ENCODE measurements around the gene NOL12. TPM values are rescaled to one million over a fixed set of nuclear protein-coding genes. Genes with fewer than 3 reads are reported as not detected.

Gene NOL12, protein sequence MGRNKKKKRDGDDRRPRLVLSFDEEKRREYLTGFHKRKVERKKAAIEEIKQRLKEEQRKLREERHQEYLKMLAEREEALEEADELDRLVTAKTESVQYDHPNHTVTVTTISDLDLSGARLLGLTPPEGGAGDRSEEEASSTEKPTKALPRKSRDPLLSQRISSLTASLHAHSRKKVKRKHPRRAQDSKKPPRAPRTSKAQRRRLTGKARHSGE
- total RNA-seq: 21.1 and 23.5 TPM in 2 replicates

DNA sequence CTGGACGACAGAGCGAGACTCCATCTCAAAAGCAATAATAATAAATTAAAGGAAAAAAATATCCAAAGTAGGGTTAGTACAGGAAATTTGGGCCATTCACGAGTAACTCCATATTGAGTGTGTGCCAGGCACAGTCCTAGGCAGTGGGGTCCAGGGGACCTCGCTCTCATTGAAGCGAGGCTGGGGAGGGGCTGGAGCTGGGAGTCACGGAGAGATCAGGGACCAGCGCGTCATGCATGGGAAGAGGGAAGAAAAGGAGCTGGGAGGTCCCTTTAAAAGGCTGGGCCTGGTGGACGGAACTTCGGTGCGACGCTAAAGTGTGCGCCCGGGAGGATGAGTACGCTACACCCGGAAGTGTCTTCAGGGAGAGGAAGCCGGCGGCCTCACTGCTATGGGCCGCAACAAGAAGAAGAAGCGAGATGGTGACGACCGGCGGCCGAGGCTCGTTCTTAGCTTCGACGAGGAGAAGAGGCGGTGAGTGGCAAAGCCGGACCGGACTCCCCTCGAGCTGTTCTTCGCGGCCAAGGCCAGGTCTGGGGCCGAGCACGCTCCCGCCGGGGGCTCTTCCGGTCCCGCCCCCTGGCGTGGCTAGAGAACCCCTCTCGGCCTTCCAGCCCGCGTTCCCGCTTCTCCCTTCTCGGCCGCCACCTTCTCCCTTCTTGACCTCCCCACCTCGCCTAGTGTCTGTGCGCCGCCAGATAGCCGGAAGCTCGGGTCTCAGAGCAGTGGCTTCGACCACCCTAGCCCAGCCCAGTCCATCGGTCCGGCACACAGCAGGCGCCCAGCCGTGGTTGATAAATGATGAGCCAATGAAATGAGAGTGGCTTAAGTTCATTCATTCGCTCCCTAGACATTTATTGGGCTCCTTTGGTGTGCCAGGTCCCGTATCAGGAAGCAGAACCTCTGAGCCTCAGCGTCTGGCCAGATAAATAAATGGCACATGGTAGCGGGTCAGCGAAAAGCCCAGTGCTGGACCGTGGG, at the start of gene NOL12:
Gene NOL12 (plus strand): TSS at position 342 of the 981 bp plus-strand sequence. CDS start 50 bp downstream, at position 392.

DNA sequence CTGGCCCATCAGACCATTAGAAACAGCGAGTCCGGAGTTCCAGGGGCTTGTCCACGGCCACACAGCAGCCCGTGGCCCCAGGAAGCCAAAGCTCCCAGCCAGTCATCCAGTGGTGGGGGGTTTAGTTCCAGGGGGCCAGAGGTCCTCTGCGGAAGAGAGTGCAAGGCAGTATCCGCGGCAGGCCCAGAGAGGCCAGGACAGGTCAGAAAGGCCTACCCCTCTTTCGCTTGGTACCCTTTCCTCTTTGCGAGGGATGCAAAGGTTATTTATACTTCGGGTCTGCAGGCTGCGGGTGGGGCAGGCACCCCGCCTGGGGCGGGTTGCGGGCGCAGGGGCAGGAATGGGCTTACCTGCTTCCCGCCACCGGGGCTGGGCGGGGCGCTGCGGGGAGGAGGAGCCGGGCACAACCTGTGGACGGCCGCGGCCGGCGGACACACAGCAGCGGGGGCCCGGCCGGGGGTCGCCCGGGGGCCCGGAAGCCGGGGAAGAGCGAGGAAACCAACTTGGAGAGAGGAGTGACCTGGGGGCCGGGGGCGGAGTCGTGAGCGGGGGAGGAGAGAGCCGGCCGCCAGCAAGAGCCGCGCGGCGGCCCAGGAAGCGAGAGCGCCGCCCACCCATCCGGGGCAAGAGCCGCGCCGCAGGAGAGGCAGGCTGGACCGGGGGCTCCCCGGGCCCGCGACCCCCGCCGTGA, 46.9 kb upstream of the NOL12 start, which contains the start of gene SH3BP1:
Gene SH3BP1 (plus strand): TSS at position 600 of the 691 bp plus-strand sequence. CDS start 119 bp downstream, outside the sequence.

DNA sequence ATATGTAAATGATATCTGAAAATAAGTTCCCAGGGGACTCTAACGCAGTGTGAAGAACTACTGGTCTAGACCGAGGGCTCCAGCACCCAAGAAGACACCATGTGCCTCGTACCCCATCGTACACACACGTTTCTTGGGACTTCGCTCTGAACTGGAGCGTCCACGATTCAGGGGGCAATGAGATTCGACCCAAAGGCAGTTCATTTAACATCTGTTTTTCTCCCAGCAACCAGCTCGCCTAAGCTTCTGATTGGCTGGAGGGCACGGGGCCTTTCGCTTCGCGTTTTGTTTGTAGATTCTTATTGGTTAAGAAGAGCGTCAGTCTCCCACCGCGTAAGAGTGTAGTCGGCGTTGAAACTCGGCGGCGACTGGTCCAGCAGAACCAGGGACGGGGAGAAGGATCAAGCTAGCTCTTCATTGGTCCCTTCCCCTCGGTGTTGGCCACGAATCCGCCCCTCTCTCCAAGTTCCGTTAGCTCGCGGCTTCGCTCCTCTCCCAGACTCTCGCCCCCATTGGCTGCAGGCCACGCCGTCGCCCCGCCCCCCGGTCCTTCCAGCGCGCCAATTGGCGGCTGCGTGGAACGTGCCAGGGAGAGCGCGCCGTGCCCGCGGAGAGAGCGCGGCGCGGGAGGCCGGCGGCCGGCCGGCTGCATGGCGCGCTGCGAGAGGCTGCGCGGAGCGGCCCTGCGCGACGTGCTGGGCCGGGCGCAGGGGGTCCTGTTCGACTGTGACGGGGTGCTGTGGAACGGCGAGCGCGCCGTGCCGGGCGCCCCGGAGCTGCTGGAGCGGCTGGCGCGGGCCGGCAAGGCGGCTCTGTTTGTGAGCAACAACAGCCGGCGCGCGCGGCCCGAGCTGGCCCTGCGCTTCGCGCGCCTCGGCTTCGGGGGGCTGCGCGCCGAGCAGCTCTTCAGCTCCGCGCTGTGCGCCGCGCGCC, 27.7 kb upstream of the NOL12 start, which contains the start of gene PDXP:
Gene PDXP (plus strand): TSS at position 591 of the 933 bp plus-strand sequence. CDS start 60 bp downstream, at position 651.

DNA sequence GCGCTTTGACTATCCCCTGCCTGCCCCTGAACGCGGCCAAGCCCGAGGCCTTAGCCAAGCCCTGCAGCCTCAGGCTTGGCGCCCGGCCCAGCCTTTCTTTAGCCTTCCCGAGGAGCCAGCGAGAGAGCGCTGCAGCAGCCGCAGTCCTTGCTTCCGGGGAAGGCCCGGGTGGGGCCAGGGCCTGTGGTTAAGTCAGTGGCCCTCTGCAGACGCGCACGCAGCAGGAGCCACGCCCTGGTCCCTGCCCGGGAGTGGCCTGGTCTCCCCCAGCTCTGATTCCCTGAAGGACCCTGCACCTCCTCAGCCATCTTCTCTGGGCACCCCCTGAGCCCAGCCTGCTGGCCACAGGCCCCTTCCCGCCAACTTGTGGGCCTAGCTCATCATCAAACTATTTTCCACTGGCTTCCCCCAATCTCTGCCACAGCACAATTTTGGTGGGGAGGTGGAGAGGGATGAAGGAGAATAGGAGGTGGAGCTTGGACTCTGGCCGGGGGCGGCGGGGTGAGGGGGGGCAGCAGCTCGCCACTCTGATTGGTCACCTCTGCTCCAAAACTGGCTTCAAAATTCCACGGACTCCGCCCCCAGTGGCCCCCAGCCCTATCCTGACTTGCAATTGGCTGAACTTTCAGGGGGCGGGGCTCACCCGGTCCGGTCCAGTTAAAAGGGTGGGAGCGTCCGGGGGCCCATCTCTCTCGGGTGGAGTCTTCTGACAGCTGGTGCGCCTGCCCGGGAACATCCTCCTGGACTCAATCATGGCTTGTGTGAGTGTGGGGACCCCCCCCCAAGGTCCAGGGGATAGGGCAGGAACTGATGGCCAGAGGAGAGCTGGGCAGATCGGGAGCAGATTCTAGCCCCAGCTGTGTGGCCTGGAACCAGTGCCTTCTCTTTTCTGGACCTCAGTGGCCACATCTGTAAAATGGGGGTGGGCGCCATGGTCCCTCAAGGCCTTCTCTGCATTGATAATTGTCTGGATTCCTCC, 10.9 kb upstream of the NOL12 start, which contains the start of gene LGALS1:
Gene LGALS1 (plus strand): TSS at position 686 of the 979 bp plus-strand sequence. CDS start 67 bp downstream, at position 753.

DNA sequence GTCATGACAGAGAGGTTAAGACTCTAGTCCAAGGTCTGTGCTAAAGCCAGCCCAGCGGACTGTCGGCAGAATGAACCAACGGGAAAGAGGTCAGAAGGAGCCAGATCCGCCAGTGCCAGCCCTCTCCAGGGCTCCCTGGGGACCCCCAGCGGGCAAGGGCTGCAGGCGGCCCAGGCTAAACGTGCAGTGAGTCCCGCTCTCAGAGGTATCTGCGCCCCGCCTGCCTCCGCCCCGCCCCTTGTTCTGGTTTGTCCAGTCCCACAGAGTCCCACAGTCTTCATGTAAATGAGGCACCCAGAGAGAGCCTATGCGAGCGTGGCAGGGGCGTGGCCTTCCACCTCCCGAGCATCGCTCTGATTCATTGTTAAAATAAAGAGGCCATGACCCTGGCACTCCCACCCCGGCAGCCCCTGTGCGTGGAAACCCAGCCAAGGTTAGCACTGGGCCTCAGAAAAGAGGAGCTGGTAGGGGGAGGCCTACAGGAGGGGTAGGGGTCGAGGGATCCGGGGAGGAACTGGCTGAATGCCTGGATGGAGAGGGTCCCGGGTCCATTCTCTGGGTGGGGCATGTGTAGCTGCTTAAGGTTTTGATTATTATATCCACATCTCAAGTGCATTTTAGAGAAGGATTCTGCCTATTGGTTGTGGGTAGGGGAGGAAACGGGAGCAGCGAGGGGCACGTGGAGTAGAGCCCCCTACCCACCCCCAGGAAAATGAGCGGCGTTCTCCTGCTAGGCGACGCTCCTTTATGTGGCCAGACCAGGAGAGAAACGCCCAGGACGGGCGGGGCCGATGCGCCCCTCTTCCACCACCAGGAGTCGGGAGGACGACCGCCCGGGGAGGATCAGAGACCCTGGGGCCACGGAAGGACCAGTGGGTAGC, 10.8 kb downstream of the NOL12 start, which contains the start of gene TRIOBP:
Gene TRIOBP (plus strand): TSS at position 392 of the 881 bp plus-strand sequence. CDS start 4,318 bp downstream, outside the sequence.

Small RNAs within 50 kb of the gene (small RNA-seq; reads per million reads assigned to genes)
- not detected for gene RN7SL385P

Other genes starting within 250 kb of the NOL12 start
- 125 and 173 TPM in 2 replicates for gene MFNG, start 200.0 kb upstream of the NOL12 start, total RNA-seq
- gene CARD10, start 166.9 kb upstream of the NOL12 start, total RNA-seq: 26.9 and 33.2 TPM in 2 replicates
- gene CDC42EP1, start 125.9 kb upstream of the NOL12 start, total RNA-seq: 39.8 and 43.1 TPM in 2 replicates
- gene LGALS2, start 106.3 kb upstream of the NOL12 start, total RNA-seq: not detected in 2 replicates
- gene GGA1, start 77.5 kb upstream of the NOL12 start, total RNA-seq: 44.1 and 44.8 TPM in 2 replicates
- gene SH3BP1, start 46.7 kb upstream of the NOL12 start, total RNA-seq: 0.79 and 0.93 TPM in 2 replicates
- gene PDXP, start 27.6 kb upstream of the NOL12 start, total RNA-seq: 9.2 and 12.9 TPM in 2 replicates
- 2,227 and 2,718 TPM in 2 replicates for gene LGALS1, start 10.7 kb upstream of the NOL12 start, total RNA-seq
- gene TRIOBP, start 10.7 kb downstream of the NOL12 start, total RNA-seq: 83.8 and 88.0 TPM in 2 replicates
- 18.0 and 32.3 TPM in 2 replicates for gene GCAT, start 121.6 kb downstream of the NOL12 start, total RNA-seq
- not detected in 2 replicates for gene GALR3, start 137.0 kb downstream of the NOL12 start, total RNA-seq
- 30.6 and 41.4 TPM in 2 replicates for gene ANKRD54, start 158.0 kb downstream of the NOL12 start, total RNA-seq
- 327 and 367 TPM in 2 replicates for gene EIF3L, start 163.1 kb downstream of the NOL12 start, total RNA-seq
- 49.0 and 49.1 TPM in 2 replicates for gene MICALL1, start 220.0 kb downstream of the NOL12 start, total RNA-seq